ENCODE measurements around the gene TMEM74B.

Gene TMEM74B

GRCh38 chr20:1204576-1204975 lies 19.8 kb upstream of the TMEM74B start:
- DNase-seq = no peak

GRCh38 chr20:1204113-1204512 lies 19.3 kb upstream of the TMEM74B start:
- no peak for DNase-seq

- DNase-seq = no peak
Measured at GRCh38 chr20:1203630-1204029, 18.8 kb upstream of the TMEM74B start.

GRCh38 chr20:1202762-1203504 lies 18.2 kb upstream of the TMEM74B start, which contains the start of gene C20orf202:
Gene C20orf202 (plus strand): TSS chr20:1203454. CDS start chr20:1203586, 132 bp downstream.
- DNase-seq = no peak

DNA sequence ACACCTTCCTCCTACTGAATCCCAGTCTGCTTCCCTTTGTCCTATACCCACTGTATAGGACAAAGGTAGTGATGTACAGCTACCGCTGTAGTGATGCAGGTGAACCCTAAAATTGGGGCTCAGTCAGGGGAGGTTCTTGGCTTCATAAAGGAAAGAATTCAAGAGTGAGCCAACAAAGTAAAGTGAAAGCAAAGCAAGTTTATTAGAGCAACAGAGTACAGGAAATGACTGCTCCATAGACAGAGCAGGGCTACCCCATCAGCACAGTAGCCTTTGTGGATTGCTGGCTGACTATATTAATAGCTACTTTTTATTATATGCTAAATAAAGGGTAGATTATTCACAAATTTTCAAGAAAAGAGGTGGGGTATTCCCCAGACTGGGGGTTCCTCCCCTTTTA lies 15.2 kb upstream of the TMEM74B start:
- DNase-seq = no peak

DNA sequence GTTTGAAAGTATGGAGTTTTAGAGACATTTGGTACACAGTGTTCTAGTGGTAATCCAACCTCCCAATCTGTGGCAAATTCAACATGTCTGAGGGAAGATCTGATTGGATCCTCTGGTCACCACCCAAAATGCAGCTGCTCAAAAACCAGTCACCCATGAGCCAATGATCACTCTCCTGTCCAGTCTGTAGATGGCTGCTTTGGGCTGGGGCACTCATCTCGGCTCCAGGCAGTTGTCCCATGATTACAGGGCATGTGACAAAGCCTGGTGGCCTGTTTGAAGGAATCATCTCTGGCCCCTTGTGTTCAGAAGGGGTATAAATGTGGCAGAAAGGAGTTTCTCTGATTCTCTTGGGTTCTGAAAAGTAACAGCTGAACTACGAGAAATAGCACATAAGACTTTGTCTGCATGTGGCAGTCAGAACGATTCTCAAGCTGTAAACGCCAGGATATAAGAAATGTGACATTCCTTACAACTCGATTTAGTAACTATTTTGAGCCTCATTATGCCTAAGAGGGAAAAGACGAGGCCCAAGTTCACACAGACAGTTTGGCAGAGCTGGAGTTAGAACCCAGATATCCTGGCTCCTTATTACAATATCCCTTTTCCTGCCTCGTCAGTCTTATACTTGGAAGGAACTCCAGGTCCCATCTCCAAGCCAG lies 14.6 kb upstream of the TMEM74B start:
- no peak for DNase-seq

GRCh38 chr20:1198751-1199150 lies 14.0 kb upstream of the TMEM74B start:
- DNase-seq = no peak

GRCh38 chr20:1197801-1198200 lies 13.0 kb upstream of the TMEM74B start:
- DNase-seq = no peak

DNA sequence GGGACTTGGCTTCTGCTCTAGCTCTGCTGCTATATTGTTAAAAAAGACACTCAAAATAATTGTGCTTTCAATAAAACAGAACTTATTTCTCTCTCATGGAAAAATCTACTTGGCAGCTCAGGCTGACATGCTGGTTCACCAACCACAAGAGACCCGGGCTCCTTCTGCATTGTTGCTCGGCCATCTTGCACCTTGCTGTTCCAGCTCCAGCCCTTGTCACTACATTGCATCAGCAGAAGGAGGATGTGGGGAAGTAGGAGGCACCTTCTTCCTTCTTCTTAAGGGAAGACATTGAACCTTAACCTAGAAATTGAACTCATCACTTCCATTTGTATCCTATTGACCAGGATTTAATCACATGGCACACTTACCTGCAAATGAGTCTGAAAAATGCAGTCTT lies 11.9 kb upstream of the TMEM74B start:
- DNase-seq = no peak

- no peak for DNase-seq
Measured at GRCh38 chr20:1195226-1195625, 10.4 kb upstream of the TMEM74B start.

- no peak for DNase-seq
Measured at GRCh38 chr20:1191299-1191698, 6.5 kb upstream of the TMEM74B start.

DNA sequence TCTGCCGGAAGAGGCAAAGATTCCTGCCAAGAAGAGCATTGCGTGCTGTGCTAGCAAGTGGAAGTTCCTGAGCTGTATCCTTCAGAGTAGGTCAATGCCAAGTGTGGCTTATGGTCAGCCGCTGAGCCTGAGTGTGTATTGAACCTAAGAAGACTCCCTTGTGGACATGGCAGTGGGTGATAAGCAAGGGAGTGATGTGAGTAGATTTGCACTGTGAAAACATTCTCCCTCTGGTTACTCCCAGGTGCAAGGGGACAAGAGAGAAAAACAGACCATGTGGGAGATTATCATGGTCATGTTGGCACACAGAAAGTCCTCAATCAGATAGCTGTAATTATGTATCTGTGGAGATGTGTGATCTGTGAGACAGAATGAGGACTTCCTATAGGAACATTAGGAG lies 6.1 kb upstream of the TMEM74B start:
- no peak for DNase-seq

DNA sequence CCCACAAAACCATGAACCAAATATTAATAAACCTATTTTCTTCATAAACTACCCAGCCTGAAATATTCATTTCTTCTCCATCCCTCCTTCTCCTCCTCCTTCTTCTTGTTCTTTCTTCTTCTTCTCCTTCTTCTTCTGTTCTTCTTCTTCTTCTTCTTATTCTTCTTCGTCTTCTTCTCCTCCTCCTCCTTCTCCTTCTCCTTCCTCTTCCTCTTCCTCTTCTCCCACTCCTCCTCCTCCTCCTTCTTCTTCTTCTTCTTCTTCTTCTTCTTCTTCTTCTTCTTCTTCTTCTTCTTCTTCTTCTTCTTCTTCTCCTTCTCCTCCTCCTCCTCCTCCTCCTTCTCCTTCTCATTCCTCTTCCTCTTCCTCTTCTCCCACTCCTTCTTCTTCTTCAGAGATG lies 5.0 kb upstream of the TMEM74B start:
- no peak for DNase-seq

- no peak for DNase-seq
Measured at GRCh38 chr20:1188347-1188746, 3.6 kb upstream of the TMEM74B start.

GRCh38 chr20:1187605-1188171 lies 2.9 kb upstream of the TMEM74B start:
- no peak for DNase-seq

DNA sequence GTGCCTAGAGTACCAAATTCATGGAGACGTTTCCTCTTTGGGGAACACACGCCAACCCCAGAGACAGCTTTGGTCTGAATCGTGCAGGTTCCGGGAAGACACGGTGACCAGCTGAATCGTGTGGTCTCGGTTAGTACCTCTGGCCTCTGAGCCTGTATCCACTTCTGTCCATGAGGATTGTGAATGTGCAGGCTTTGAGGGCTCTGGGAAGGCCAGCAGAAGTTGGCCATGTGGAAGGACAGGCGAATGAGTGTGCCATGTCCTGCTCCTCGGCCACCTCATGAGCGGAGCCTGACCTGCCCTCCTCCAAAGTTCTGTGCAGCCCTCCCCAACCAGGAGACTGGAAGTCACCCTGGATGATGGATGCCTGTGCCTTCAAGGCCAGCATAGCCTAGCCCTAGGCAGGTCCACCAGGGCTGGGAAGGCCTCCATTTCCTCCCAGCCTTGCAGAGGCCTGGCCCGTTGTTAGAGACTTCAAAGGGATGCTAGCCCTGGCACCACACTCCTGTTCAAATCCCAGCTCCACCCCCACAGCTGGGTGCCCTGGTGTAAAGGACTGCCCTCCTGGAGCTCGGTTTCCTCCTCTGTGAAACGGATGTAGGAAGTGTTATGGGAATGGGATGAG lies 1.7 kb upstream of the TMEM74B start:
- no peak for DNase-seq

DNA sequence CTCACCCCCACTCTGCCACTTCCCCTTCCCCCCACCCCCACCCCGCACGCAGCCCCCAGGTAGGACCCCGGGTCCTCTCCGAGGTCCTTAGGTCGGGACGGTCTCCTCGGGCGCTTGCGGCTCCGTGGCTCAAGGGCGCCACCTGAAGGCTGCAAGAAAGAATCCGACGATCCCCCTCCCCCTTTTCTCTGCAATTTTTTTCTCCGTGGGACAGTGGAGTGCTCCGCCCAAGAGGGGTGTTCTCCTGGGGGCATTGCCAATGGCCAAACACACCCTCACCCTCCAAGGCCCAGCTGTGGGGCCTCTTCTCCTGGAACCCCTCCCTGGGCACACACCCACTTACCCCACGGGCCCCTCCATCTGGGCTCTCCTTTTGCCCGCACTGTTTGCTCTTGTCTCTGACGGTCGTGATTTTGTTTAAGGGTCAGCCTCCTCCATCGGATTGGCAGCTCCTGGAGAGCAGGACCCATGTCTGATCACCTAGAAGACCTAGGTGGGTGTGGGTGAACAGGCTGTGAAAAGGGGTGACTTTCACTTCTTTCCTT lies 1.1 kb upstream of the TMEM74B start:
- peak; percentile 37 for DNase-seq

- DNase-seq = no peak
Measured at GRCh38 chr20:1185316-1185741, 548 bp upstream of the TMEM74B start.

GRCh38 chr20:1184260-1184637 lies 532 bp downstream of the TMEM74B start:
- no peak for DNase-seq

DNA sequence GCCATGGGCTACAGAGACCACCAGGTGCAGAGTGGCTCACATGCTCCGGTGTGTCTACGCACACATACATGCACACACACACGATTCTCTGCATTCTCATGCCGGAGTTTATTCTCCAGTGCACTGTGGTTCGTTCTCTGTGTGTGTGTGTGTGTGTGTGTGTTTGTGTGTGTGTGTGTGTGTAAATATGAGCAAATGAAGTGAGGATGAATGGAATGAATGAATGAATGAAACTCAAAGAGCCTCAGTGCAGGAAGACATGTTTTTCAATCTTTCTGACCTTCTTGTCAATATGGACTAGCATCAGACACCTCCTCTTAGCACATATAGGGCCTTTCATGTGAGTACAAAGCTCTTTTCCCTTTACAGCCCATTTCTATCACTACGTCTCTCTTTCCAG lies 1.6 kb downstream of the TMEM74B start:
- no peak for DNase-seq

- no peak for DNase-seq
Measured at GRCh38 chr20:1182106-1182505, 2.7 kb downstream of the TMEM74B start.

GRCh38 chr20:1180949-1181348 lies 3.8 kb downstream of the TMEM74B start:
- no peak for DNase-seq

DNA sequence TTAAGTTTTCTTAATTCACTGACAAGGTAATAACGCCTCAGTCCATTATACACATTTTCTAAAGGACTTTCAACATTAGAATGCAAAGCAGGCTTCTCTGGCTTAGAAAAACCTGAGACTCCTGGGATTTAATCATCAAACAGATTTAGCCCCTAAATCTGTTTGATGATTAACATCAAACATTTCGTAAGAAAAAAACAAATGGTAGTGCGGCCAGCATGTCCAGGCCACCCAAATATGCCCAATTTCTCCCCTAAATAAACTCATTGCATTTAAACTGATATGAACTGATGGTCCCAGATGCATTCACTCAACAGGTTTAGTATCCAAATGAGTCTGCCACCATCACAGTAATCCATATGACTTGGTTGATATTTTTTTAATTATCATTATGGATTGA lies 6.2 kb downstream of the TMEM74B start:
- DNase-seq = no peak

DNA sequence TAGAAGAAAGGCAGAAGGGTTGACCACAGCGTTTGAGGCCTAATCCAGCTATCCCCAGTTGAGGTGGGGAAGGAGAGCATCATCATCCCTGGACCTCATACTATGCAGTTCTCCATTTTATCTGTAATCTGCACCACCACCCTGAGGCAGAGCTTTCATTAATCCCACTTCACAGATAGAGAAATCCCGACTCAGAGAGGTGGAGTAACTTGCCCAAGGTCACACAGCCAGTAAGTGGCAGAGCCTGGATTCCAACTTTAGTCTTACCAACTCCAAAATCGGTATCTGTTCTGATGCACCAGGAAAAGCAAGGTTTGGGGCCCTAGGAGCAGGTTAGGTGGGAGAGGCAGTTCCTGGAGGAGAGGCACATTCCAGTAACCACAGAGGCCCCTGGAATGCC lies 6.7 kb downstream of the TMEM74B start:
- DNase-seq = no peak

Data from CD4-positive, alpha-beta T cell treated with Interleukin-21 for 1 hour (primary cell).